ENCODE results near the gene FAM193B.
A peak's percentile ranks its signal among the peaks of the same experiment; 100 is the strongest.

The FAM193B gene

DNA sequence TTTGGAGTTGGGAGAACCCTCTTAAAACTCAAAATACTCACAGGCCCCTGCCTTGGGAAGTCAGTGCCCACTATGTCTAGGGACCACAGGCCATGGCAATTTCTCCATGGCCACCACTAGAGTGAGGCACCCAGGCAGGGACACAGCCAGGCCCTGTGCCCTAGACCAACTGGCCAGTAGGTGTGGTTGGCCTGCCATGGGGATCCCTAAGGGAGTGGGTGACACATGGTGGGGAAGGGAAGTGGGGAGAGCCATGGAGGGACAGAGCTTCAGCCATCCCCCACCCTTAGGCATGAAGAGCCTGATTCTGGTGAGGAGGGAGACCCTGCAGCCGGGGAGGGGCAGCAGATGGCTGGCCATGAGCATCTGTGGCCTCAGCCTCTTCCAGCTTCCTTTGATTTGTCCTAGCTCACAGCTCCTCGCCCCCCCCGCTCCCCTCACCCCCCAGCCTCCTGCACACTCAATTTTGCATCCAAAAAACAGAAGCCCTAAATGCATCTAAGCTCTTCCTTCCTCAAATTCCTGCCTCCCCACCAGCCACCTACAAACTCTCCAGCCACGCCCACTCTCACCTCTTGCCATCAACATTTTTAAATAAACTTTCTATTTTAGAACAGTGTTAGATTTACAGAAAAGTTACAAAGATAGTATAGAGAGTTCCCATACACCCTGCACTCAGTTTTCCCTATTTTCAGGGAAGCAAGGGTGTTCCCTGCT lies 79.4 kb downstream of the FAM193B start:
- no peak for DNase-seq (ENCODE audit: low read depth)
- H3K4me3 ChIP-seq (ENCODE audit: low read length): no peak overlapping the region
- no peak for TF ChIP-seq CTCF (IDR thresholded peaks at IDR 0.05; ENCODE audit: insufficient read depth, low read depth, low read length, missing control alignments)

- no peak overlapping the region for H3K4me3 ChIP-seq (ENCODE audit: low read length)
- DNase-seq (ENCODE audit: low read depth): no peak
- no peak for TF ChIP-seq CTCF (IDR thresholded peaks at IDR 0.05; ENCODE audit: insufficient read depth, low read depth, low read length, missing control alignments)
Measured at GRCh38 chr5:177474002-177474476, 80.3 kb downstream of the FAM193B start.

DNA sequence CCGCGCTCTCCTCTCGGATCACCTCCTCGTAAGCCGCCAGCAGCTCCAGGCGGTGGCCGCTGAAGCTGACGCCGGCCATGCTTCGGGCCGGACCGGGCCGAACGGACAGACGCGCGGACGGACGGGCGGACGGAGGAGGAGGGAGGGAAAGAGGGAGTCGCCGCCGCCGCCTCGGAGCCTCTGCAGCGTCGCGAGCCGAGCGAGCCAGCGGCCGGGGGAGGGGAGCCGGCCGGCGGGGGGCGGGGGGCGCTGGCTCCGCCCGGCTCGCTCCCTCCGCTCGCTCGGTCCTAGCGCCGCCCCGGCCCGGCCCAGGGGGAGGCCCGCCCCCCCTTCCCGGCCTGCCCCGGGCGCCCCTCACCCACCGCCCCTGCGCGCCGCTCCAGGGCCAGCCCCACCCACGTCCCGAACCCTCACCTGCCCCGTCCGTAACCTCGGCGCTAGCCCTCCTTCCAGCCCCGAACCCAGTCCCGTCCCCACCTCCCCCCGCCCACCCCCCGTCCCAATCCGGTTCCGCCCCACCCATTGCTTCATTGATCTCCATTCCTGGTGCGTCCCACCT lies 80.8 kb downstream of the FAM193B start, which contains the start of gene DBN1:
TSS of gene DBN1 (minus strand) at position 192 of the 559 bp plus-strand sequence. CDS start at position 79, 113 bp downstream.
- no peak for DNase-seq (ENCODE audit: low read depth)
- H3K4me3 ChIP-seq (ENCODE audit: low read length): peak within 1 kb of the TSS; percentile 63
- TF ChIP-seq CTCF (IDR thresholded peaks at IDR 0.05; ENCODE audit: insufficient read depth, low read depth, low read length, missing control alignments): no peak

GRCh38 chr5:177472460-177473442 lies 81.6 kb downstream of the FAM193B start:
- H3K4me3 ChIP-seq (ENCODE audit: low read length): peak overlapping the region; percentile 63
- TF ChIP-seq CTCF (IDR thresholded peaks at IDR 0.05; ENCODE audit: insufficient read depth, low read depth, low read length, missing control alignments): no peak
- no peak for DNase-seq (ENCODE audit: low read depth)

DNA sequence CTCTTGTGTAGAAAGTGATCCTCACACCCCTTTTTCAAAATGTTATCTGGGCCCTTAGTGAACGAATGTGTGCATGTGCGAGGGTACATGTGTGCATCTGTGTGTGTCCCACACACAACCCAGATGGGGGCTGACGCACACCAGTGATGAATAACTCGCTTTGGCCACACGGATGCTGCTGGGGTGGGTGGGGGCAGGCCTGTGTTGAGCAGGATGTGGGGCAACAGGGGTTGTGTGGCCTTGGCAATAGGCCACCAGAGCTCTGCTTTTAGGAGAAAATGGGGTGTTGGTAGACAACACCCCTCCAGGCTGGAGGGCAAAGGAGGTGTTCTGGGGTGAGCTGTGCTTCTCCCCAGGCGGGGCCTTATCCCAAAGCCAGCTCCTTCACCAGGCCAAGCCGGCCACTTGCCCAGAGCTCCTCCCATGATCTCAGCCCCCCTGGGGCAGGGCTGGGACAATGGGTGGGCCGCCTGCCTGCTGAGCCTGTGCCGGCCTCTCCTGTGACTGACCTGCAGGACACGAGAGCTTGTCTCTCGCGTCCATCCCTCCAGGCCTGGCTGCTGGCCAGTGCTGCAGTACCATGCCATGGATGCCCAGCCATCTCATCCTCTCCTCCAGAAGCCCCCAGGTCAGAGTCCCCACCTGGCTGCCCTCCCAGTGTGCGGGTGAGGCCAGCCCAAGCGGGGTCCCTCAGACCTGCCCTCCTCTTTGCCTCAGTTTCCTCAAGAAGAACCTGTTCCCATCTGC lies 82.6 kb downstream of the FAM193B start:
- H3K4me3 ChIP-seq (ENCODE audit: low read length): peak overlapping the region; percentile 63
- DNase-seq (ENCODE audit: low read depth): no peak

More for the DNA sequence above, 82.6 kb downstream of the FAM193B start:
- TF ChIP-seq CTCF (IDR thresholded peaks at IDR 0.05; ENCODE audit: insufficient read depth, low read depth, low read length, missing control alignments): no peak
